Suprapubic skin (tissue), 4 donors: ENCODE data around the gene ZDHHC3.

Experiments
- POLR2A ChIP-seq, 2 donors: fragments of 450-650 bp; IDR thresholded peaks; one replicate each; pipeline ENCODE4 v1.6.1; 2017; ENCODE audit warnings: antibody characterized with exemption in 2 of 2, mild to moderate bottlenecking in 2 of 2, moderate library complexity in 2 of 2
- POLR2AphosphoS5 ChIP-seq, 3 donors: sonication (generic); formaldehyde crosslinking; IDR thresholded peaks; one replicate each; pipeline ENCODE4 v1.6.1; 2017; ENCODE audit warnings: antibody characterized with exemption in 3 of 3
- TF ChIP-seq, protein P1 (sequence below), 2 donors: fragments of 200-600 bp in 1 of 2; fragments of 450-650 bp in 1 of 2; sonication (generic) in 1 of 2; IDR thresholded peaks; one replicate each; pipeline ENCODE4 v1.5.1; 2016 to 2019; ENCODE audit warnings: antibody characterized with exemption in 2 of 2, mild to moderate bottlenecking in 1 of 2, moderate library complexity in 1 of 2

- no peak for TF ChIP-seq POLR2A (IDR thresholded peaks at IDR 0.05)
- TF ChIP-seq, protein P1, sequence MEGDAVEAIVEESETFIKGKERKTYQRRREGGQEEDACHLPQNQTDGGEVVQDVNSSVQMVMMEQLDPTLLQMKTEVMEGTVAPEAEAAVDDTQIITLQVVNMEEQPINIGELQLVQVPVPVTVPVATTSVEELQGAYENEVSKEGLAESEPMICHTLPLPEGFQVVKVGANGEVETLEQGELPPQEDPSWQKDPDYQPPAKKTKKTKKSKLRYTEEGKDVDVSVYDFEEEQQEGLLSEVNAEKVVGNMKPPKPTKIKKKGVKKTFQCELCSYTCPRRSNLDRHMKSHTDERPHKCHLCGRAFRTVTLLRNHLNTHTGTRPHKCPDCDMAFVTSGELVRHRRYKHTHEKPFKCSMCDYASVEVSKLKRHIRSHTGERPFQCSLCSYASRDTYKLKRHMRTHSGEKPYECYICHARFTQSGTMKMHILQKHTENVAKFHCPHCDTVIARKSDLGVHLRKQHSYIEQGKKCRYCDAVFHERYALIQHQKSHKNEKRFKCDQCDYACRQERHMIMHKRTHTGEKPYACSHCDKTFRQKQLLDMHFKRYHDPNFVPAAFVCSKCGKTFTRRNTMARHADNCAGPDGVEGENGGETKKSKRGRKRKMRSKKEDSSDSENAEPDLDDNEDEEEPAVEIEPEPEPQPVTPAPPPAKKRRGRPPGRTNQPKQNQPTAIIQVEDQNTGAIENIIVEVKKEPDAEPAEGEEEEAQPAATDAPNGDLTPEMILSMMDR (IDR thresholded peaks at IDR 0.05), result no peak
- TF ChIP-seq POLR2AphosphoS5 (IDR thresholded peaks at IDR 0.05), result no peak
These were observed 83.3 kb downstream of the ZDHHC3 start for GRCh38 chr3:44892689-44893088.
